T-cell (primary cell): Measurements from ENCODE around the gene FHIT. TPM values are rescaled to one million over a fixed set of nuclear protein-coding genes. Genes with fewer than 3 reads are reported as not detected.

Experiments
- ATAC-seq, 4 experiments: fragments of 200-7000 bp in 3 of 4; fragments of 150-1000 bp in 1 of 4; cut with Tn5 transposase; replicated peaks in 1 of 4; 1 replicate in 3 of 4; 2 replicates in 1 of 4; pipeline ENCODE4 v1.10.0; 2021; ENCODE audit warnings: moderate library complexity in 3 of 4, mild to moderate bottlenecking in 2 of 4, moderate number of reproducible peaks in 1 of 4
- CTCF ChIA-PET, 2 donors: fragments of 300-600 bp; sonication (Branson Sonifier 250); formaldehyde crosslinking; loops; one replicate each; lab custom pipeline; 2022; ENCODE audit warnings: antibody characterized with exemption in 2 of 2; lab: Charles Lee
- POLR2A ChIA-PET, 2 donors: fragments of 300-600 bp; sonication (Branson Sonifier 250); formaldehyde crosslinking; loops; one replicate each; lab custom pipeline; 2022; ENCODE audit warnings: antibody characterized with exemption in 2 of 2; lab: Charles Lee
- DNase-seq, 35 experiments: peaks; one replicate each; pipeline versions ENCODE4 v3.0.0 to v3.0.0-alpha.2; 2013 to 2023
- H3K27ac ChIP-seq: one replicate; pipeline ENCODE4 v1.5.1; 2013; ENCODE audit warnings: low read length
- H3K27me3 ChIP-seq, 2 experiments: replicated peaks in 1 of 2; 1 replicate in 1 of 2; 2 replicates in 1 of 2; pipeline versions ENCODE4 v1.6.1 to v1.7.0; 2013; ENCODE audit warnings: low read length in 1 of 2, mixed read lengths in 1 of 2; ENCODE audit not compliant: control insufficient read depth in 2 of 2, insufficient read depth in 2 of 2; ENCODE audit errors: extremely low read depth in 1 of 2
- H3K36me3 ChIP-seq, 2 donors: 1 replicate in 1 of 2; 2 replicates in 1 of 2; pipeline versions ENCODE4 v1.6.1 to v1.7.0; 2013; ENCODE audit warnings: low read length in 1 of 2; ENCODE audit not compliant: control insufficient read depth in 2 of 2, insufficient read depth in 1 of 2; ENCODE audit errors: extremely low read depth in 1 of 2
- H3K4me1 ChIP-seq, 2 experiments: 1 replicate in 1 of 2; 2 replicates in 1 of 2; pipeline versions ENCODE4 v1.6.1 to v1.7.0; 2013; ENCODE audit warnings: low read length in 2 of 2, mixed read lengths in 1 of 2; ENCODE audit not compliant: insufficient read depth in 2 of 2, control insufficient read depth in 1 of 2; ENCODE audit errors: extremely low read depth in 1 of 2
- H3K4me3 ChIP-seq, 2 donors: 1 replicate in 1 of 2; 2 replicates in 1 of 2; pipeline versions ENCODE4 v1.5.1 to v1.7.0; 2013; ENCODE audit warnings: mild to moderate bottlenecking in 2 of 2, low read length in 1 of 2, moderate library complexity in 1 of 2; ENCODE audit not compliant: control insufficient read depth in 1 of 2; ENCODE audit errors: extremely low read depth in 1 of 2
- H3K9me3 ChIP-seq: 2 replicates; pipeline ENCODE4 v1.7.0; 2013
- H3K27ac Mint-ChIP-seq, 2 donors: one replicate each; pipeline ENCODE4 v1.8.0; 2020 to 2021; ENCODE audit warnings: mild to moderate bottlenecking in 2 of 2, mixed read lengths in 2 of 2
- H3K27me3 Mint-ChIP-seq, 2 donors: one replicate each; pipeline ENCODE4 v1.8.0; 2021 to 2022; ENCODE audit warnings: mixed read lengths in 2 of 2
- H3K36me3 Mint-ChIP-seq: one replicate; pipeline ENCODE4 v1.8.0; 2021; ENCODE audit warnings: mixed read lengths
- H3K4me1 Mint-ChIP-seq, 3 donors: one replicate each; pipeline ENCODE4 v1.8.0; 2020 to 2022; ENCODE audit warnings: mixed read lengths in 3 of 3, mild to moderate bottlenecking in 1 of 3
- H3K4me3 Mint-ChIP-seq, 3 donors: one replicate each; pipeline ENCODE4 v1.8.0; 2020 to 2022; ENCODE audit warnings: mild to moderate bottlenecking in 3 of 3, mixed read lengths in 3 of 3, moderate library complexity in 3 of 3
- H3K9me3 Mint-ChIP-seq, 3 donors: one replicate each; pipeline ENCODE4 v1.8.0; 2020 to 2022; ENCODE audit warnings: mixed read lengths in 3 of 3
- WGBS: methylation state at CpG from one replicate; pipeline ENCODE4 v1.1.5; 2013; ENCODE audit warnings: missing lambda C conversion rate; ENCODE audit not compliant: insufficient coverage; 5-methylcytosine and 5-hydroxymethylcytosine counted together
- total RNA-seq, 35 experiments: library from RNA in 6 of 35; stranded (reverse) in 6 of 35; fragments of 120-200 nt in 1 of 35; gene quantifications; one replicate each; pipeline versions ENCODE4 v1.2.1 to v1.2.4 and lab custom pipeline; 2013 to 2026

Gene FHIT
- total RNA-seq, 5 donors from 2014 or later (not counting 1 experiment from before 2014, with no cell fraction given), result 33.1 to 197 (median 78.3) TPM

DNA sequence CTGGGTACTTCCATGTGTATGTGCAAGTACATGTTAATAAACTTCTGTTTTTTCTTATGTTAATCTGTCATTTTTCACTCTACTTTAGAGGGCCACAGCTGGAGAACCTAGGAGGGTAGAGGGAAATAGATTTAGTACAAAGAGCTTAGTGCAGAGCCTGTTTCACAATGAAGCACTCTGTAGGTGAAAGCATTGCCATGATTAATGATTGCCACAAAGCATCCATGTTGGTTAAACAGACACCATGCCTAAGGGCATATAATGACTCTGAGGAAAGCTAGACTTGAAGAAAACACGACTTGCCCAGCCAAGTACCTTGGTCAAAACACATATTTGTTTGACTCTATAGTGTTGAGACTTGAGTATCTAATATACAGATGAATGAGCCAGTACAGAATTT is 338.4 kb downstream of the FHIT start:
- ChIA-PET POLR2A (no interaction called here), CTCF (no interaction called here)
- H3K27ac ChIP-seq, result no peak overlapping the region
- H3K27me3 ChIP-seq, result no peaks in the 10 kb centered on the region
- Mint-ChIP-seq H3K27me3 (no peaks in the 10 kb centered on the region), H3K9me3 (peaks cover 4 to 6% (median 5%) of the 10 kb centered on the region in 3 donors), H3K36me3 (no peaks in the 10 kb centered on the region), H3K4me1 (no peaks in the 10 kb centered on the region), H3K4me3 (no peak overlapping the region), H3K27ac (no peak overlapping the region)
- H3K36me3 ChIP-seq, result no peaks in the 10 kb centered on the region
- no CpG with 5 or more reads among the region's 1 CpG for WGBS
- H3K4me3 ChIP-seq, result no peak overlapping the region
- ATAC-seq, result no peak
- no peaks in the 10 kb centered on the region for H3K4me1 ChIP-seq
- no peaks in the 10 kb centered on the region for H3K9me3 ChIP-seq
- no peak for DNase-seq

DNA sequence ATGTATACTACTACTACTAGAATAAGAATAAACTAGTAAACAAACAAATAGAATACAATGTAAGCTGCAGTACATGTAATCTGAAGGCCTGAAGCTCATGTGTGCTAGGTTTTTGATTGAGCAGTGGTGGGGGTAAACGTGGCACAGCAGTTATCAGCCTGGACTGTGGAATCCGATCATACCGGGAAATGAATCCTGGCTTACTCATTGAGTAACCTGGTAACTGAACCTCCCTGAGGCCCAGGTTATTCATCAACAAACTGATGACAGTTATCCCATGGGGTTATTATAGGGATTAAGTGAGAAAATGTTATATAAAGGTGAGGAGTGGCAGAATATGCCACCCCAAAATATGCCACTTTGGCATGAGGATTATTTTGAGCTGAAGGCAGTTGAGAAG is 339.1 kb downstream of the FHIT start:
- ChIA-PET CTCF (no interaction called here), POLR2A (no interaction called here)
- no peak for DNase-seq
- Mint-ChIP-seq H3K9me3 (peaks cover 4 to 6% (median 5%) of the 10 kb centered on the region in 3 donors), H3K27me3 (no peaks in the 10 kb centered on the region), H3K36me3 (no peaks in the 10 kb centered on the region), H3K27ac (no peak overlapping the region), H3K4me3 (no peak overlapping the region), H3K4me1 (no peaks in the 10 kb centered on the region)
- Histone ChIP-seq H3K36me3 (no peaks in the 10 kb centered on the region), H3K4me1 (no peaks in the 10 kb centered on the region), H3K27me3 (no peaks in the 10 kb centered on the region), H3K9me3 (no peaks in the 10 kb centered on the region), H3K27ac (no peak overlapping the region), H3K4me3 (no peak overlapping the region)
- no peak for ATAC-seq
- WGBS, result 50% methylated on average over 1 of the region's 3 CpGs

- no peaks in the 10 kb centered on the region for H3K27me3 Mint-ChIP-seq
- H3K27ac Mint-ChIP-seq, result no peak overlapping the region
- H3K36me3 Mint-ChIP-seq, result no peaks in the 10 kb centered on the region
- Histone ChIP-seq H3K27me3 (no peaks in the 10 kb centered on the region), H3K4me1 (no peaks in the 10 kb centered on the region), H3K9me3 (no peaks in the 10 kb centered on the region), H3K36me3 (no peaks in the 10 kb centered on the region), H3K27ac (no peak overlapping the region), H3K4me3 (no peak overlapping the region)
- H3K4me3 Mint-ChIP-seq, result no peak overlapping the region
- no peaks in the 10 kb centered on the region for H3K4me1 Mint-ChIP-seq
- peaks cover 4 to 6% (median 5%) of the 10 kb centered on the region in 3 donors for H3K9me3 Mint-ChIP-seq
- ChIA-PET POLR2A (no interaction called here), CTCF (interaction anchor here in 1 of 2 donors (0.6 kb wide), 1 partner anchor 900 kb away, joined by 3 read pairs; no protein-coding TSS in a partner anchor)
- ATAC-seq (no peak), DNase-seq (no peak)
- WGBS, result no CpG with 5 or more reads among the region's 2 CpGs
Observed at GRCh38 chr3:60909526-60909925, 341.7 kb downstream of the FHIT start.

DNA sequence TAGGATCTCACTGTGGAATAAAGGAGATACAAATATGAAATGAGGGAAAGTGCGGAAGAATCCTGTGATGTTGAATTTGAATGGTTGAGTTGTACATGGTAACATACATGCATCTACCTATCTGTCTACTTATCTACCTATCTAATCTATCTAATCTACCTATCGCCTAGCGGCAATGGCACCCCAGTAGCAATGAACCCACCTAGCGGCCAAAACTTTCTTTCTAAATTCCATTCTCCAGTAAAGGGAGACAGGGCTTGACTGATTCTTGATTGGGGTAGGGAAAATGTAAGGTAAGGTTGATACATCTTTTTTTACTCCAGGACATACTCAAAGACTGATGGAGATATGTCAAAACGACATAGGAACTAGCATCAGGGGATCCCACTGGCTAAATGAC is 345.0 kb downstream of the FHIT start:
- POLR2A ChIA-PET, result no interaction called here
- peaks cover 0 to 4% (median 2%) of the 10 kb centered on the region in 3 donors for H3K9me3 Mint-ChIP-seq
- DNase-seq, result no peak

GRCh38 chr3:60898321-60898720 is 352.9 kb downstream of the FHIT start:
- no peak for ATAC-seq
- Histone ChIP-seq H3K4me1 (peaks cover 0 to 6% of the 10 kb centered on the region in 2 experiments), H3K27ac (no peak overlapping the region), H3K9me3 (no peaks in the 10 kb centered on the region), H3K4me3 (no peak overlapping the region), H3K27me3 (no peaks in the 10 kb centered on the region), H3K36me3 (no peaks in the 10 kb centered on the region)
- no peaks in the 10 kb centered on the region for H3K27me3 Mint-ChIP-seq
- no peak overlapping the region for H3K4me3 Mint-ChIP-seq
- CTCF ChIA-PET, result no interaction called here
- no CpG with 5 or more reads among the region's 1 CpG for WGBS
- H3K9me3 Mint-ChIP-seq, result no peaks in the 10 kb centered on the region
- POLR2A ChIA-PET, result no interaction called here
- H3K4me1 Mint-ChIP-seq, result peaks cover 0 to 9% (median 2%) of the 10 kb centered on the region in 3 donors
- DNase-seq, result no peak
- H3K36me3 Mint-ChIP-seq, result no peaks in the 10 kb centered on the region
- no peak overlapping the region for H3K27ac Mint-ChIP-seq

More for the DNA sequence above, 345.0 kb downstream of the FHIT start:
- no peaks in the 10 kb centered on the region for H3K36me3 ChIP-seq
- no CpG with 5 or more reads among the region's 5 CpGs for WGBS
- no peaks in the 10 kb centered on the region for H3K4me1 ChIP-seq
- H3K9me3 ChIP-seq, result no peaks in the 10 kb centered on the region
- no peak overlapping the region for H3K27ac ChIP-seq
- no peaks in the 10 kb centered on the region for H3K27me3 ChIP-seq
- CTCF ChIA-PET, result no interaction called here
- Mint-ChIP-seq H3K27me3 (no peaks in the 10 kb centered on the region), H3K36me3 (no peaks in the 10 kb centered on the region), H3K4me3 (no peak overlapping the region), H3K4me1 (no peaks in the 10 kb centered on the region), H3K27ac (no peak overlapping the region)
- no peak for ATAC-seq
- no peak overlapping the region for H3K4me3 ChIP-seq

DNA sequence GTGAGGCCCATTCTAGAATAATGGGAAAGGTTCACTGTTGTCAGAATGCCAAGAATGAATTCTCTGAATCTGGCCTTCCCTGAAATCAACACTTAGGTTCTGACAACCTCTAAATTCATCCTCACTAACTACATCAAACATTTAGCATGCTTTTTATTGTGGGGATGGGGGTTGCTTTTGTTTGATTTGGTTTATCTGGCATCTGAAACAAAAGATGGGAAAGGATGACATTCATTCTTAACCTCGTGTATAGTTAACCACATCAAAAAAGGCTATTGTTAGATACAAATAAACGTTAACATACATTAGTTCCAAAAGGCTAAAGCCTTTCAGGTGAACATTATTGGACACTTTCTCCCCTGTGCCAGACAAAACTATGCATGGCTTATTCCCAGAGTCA is 357.3 kb downstream of the FHIT start:
- no peaks in the 10 kb centered on the region for H3K36me3 Mint-ChIP-seq
- peaks cover 0 to 9% (median 2%) of the 10 kb centered on the region in 3 donors for H3K4me1 Mint-ChIP-seq
- Histone ChIP-seq H3K4me1 (peaks cover 0 to 6% of the 10 kb centered on the region in 2 experiments), H3K27ac (no peak overlapping the region), H3K27me3 (no peaks in the 10 kb centered on the region), H3K9me3 (no peaks in the 10 kb centered on the region), H3K36me3 (no peaks in the 10 kb centered on the region), H3K4me3 (no peak overlapping the region)
- DNase-seq, result no peak
- no peaks in the 10 kb centered on the region for H3K9me3 Mint-ChIP-seq
- H3K27me3 Mint-ChIP-seq, result no peaks in the 10 kb centered on the region
- no peak for ATAC-seq
- WGBS, result no CpG with 5 or more reads among the region's 2 CpGs
- H3K4me3 Mint-ChIP-seq, result no peak overlapping the region
- POLR2A ChIA-PET, result no interaction called here
- CTCF ChIA-PET, result no interaction called here
- H3K27ac Mint-ChIP-seq, result no peak overlapping the region

DNA sequence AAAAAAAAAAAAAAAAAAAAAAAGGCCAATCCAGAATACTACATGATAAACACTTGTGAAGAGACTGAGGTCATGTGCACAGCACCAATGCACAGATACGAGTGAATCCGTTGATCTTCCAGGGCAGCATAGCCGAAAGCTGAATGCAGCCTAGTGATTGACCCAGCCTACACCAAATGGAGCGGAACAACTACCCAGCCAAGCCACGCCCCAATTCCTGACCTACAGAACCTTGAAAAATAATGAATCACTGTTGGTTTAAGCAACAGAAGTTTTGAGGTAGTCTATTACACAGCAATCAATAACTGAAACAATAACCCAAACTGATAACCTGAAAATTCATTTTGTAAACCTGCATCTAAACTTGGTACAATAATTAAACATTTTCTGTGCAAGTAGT is 361.0 kb downstream of the FHIT start:
- 100% methylated on average over 2 of the region's 5 CpGs for WGBS
- no peak for DNase-seq
- Mint-ChIP-seq H3K4me1 (peaks cover 0 to 9% (median 2%) of the 10 kb centered on the region in 3 donors), H3K9me3 (no peaks in the 10 kb centered on the region), H3K36me3 (no peaks in the 10 kb centered on the region), H3K27ac (no peak overlapping the region), H3K4me3 (no peak overlapping the region), H3K27me3 (no peaks in the 10 kb centered on the region)
- peaks cover 0 to 6% of the 10 kb centered on the region in 2 experiments for H3K4me1 ChIP-seq
- no peaks in the 10 kb centered on the region for H3K9me3 ChIP-seq
- no peak overlapping the region for H3K4me3 ChIP-seq
- no peaks in the 10 kb centered on the region for H3K27me3 ChIP-seq
- no peaks in the 10 kb centered on the region for H3K36me3 ChIP-seq
- CTCF ChIA-PET, result interaction anchor here in 1 of 2 donors (0.6 kb wide), 1 partner anchor 491 kb away, joined by 9 read pairs; no protein-coding TSS in a partner anchor
- no peak overlapping the region for H3K27ac ChIP-seq
- POLR2A ChIA-PET, result no interaction called here
- no peak for ATAC-seq
